Esophagus squamous epithelium (tissue), 5 donors: ENCODE measurements around the gene TRDMT1. TPM values are rescaled to one million over a fixed set of nuclear protein-coding genes. Genes with fewer than 3 reads are reported as not detected.

Source experiments
- DNase-seq: peaks from one replicate; lab custom pipeline; 2025; lab: John Stamatoyannopoulos, UW
- H3K27ac ChIP-seq, 4 donors: fragments of 200-600 bp; sonication (generic); one replicate each; pipeline ENCODE4 v1.5.1; 2016 to 2019; ENCODE audit warnings: mild to moderate bottlenecking in 1 of 4
- H3K27me3 ChIP-seq, 4 donors: fragments of 200-600 bp; sonication (generic); 1 replicate in 3 of 4; 2 replicates in 1 of 4; pipeline versions ENCODE4 v1.5.1 to v1.6.0; 2017 to 2021; ENCODE audit warnings: antibody characterized with exemption in 1 of 4
- H3K36me3 ChIP-seq, 3 donors: fragments of 200-600 bp; sonication (generic); one replicate each; pipeline ENCODE4 v1.5.1; 2016 to 2019
- H3K4me1 ChIP-seq, 3 donors: fragments of 200-600 bp; sonication (generic); one replicate each; pipeline ENCODE4 v1.5.1; 2017 to 2019
- H3K4me3 ChIP-seq, 4 donors: fragments of 200-600 bp; sonication (generic); 1 replicate in 3 of 4; 2 replicates in 1 of 4; pipeline ENCODE4 v1.5.1; 2016 to 2019; ENCODE audit warnings: mild to moderate bottlenecking in 2 of 4, moderate library complexity in 1 of 4
- H3K9me3 ChIP-seq, 3 donors: fragments of 200-600 bp; sonication (generic); one replicate each; pipeline ENCODE4 v1.5.1; 2016 to 2019
- CTCF ChIP-seq, 6 experiments: fragments of 450-650 bp in 4 of 6; fragments of 200-600 bp in 2 of 6; sonication (generic) in 2 of 6; IDR thresholded peaks; one replicate each; pipeline ENCODE4 v1.5.1; 2016 to 2019; ENCODE audit warnings: antibody characterized with exemption in 6 of 6, mild to moderate bottlenecking in 4 of 6, moderate library complexity in 4 of 6
- POLR2A ChIP-seq, 4 donors: fragments of 450-650 bp; IDR thresholded peaks; one replicate each; pipeline ENCODE4 v1.6.1; 2017; ENCODE audit warnings: antibody characterized with exemption in 4 of 4, mild to moderate bottlenecking in 4 of 4, moderate library complexity in 3 of 4
- WGBS, 2 donors: methylation state at CpG; one replicate each; pipeline ENCODE4 v1.1.5; 2018; 5-methylcytosine and 5-hydroxymethylcytosine counted together
- intact Hi-C: fragments of 100-400 bp; cut with DNase I; formaldehyde crosslinking; loops from one replicate; pipeline ENCODE4 v1.15.0; 2022
- total RNA-seq, 4 donors: library from RNA; depleted of rRNA; stranded (reverse); fragments of >200 nt; gene quantifications; one replicate each; pipeline ENCODE4 v1.1.0, GENCODE V29; 2016
- donor health status: DM: yes; HTN: yes; CAD: no.

Gene TRDMT1
- total RNA-seq, 4 donors from 2014 or later = 1.3 to 5.9 (median 2.6) TPM

GRCh38 chr10:17140386-17140761, 61.1 kb downstream of the TRDMT1 start:
- Histone ChIP-seq H3K27me3 (no peaks in the 10 kb centered on the region), H3K4me3 (no peak overlapping the region), H3K4me1 (no peaks in the 10 kb centered on the region), H3K36me3 (no peaks in the 10 kb centered on the region), H3K27ac (no peak overlapping the region), H3K9me3 (no peaks in the 10 kb centered on the region)
- intact Hi-C loops = no loop called here
- DNase-seq = no peak
- TF ChIP-seq POLR2A (IDR thresholded peaks at IDR 0.05) (no peak), CTCF (IDR thresholded peaks at IDR 0.05) (no peak)

- DNase-seq = no peak
- Histone ChIP-seq H3K27me3 (no peaks in the 10 kb centered on the region), H3K27ac (no peak overlapping the region), H3K4me1 (no peaks in the 10 kb centered on the region), H3K36me3 (no peaks in the 10 kb centered on the region), H3K9me3 (no peaks in the 10 kb centered on the region), H3K4me3 (no peak overlapping the region)
- TF ChIP-seq CTCF (IDR thresholded peaks at IDR 0.05) = no peak
- TF ChIP-seq POLR2A (IDR thresholded peaks at IDR 0.05) = no peak
- intact Hi-C loops = no loop called here
- WGBS, 2 donors = 36 to 40% methylated on average over 5 of the region's 5 CpGs
These were observed 62.9 kb downstream of the TRDMT1 start for GRCh38 chr10:17138460-17139042.

GRCh38 chr10:17134737-17135260, 66.7 kb downstream of the TRDMT1 start:
- Histone ChIP-seq H3K27ac (no peak overlapping the region), H3K4me1 (peaks cover 0 to 4% (median 0%) of the 10 kb centered on the region in 3 donors), H3K9me3 (no peaks in the 10 kb centered on the region), H3K4me3 (no peak overlapping the region), H3K27me3 (no peaks in the 10 kb centered on the region), H3K36me3 (no peaks in the 10 kb centered on the region)
- intact Hi-C loops = no loop called here
- no peak for TF ChIP-seq CTCF (IDR thresholded peaks at IDR 0.05)
- no peak for DNase-seq

- intact Hi-C loops = no loop called here
- WGBS, 2 donors = 87 to 93% methylated on average over 2 of the region's 2 CpGs
- DNase-seq = no peak
- Histone ChIP-seq H3K4me1 (peaks cover 0 to 4% (median 0%) of the 10 kb centered on the region in 3 donors), H3K27me3 (no peaks in the 10 kb centered on the region), H3K4me3 (no peak overlapping the region), H3K9me3 (no peaks in the 10 kb centered on the region), H3K27ac (no peak overlapping the region), H3K36me3 (no peaks in the 10 kb centered on the region)
- no peak for TF ChIP-seq POLR2A (IDR thresholded peaks at IDR 0.05)
- no peak for TF ChIP-seq CTCF (IDR thresholded peaks at IDR 0.05)
These were observed 67.2 kb downstream of the TRDMT1 start for GRCh38 chr10:17134282-17134681.

- TF ChIP-seq CTCF (IDR thresholded peaks at IDR 0.05) = no peak
- no peak for TF ChIP-seq POLR2A (IDR thresholded peaks at IDR 0.05)
- Histone ChIP-seq H3K27ac (no peak within 1 kb of the TSS), H3K4me3 (no peak within 1 kb of the TSS), H3K9me3 (no peaks in the 10 kb centered on the region), H3K36me3 (no peaks in the 10 kb centered on the region), H3K4me1 (peaks cover 0 to 4% (median 0%) of the 10 kb centered on the region in 3 donors), H3K27me3 (no peaks in the 10 kb centered on the region)
- intact Hi-C loops = no loop called here
- 95 to 100% methylated on average over 1 of the region's 1 CpG for WGBS, 2 donors
- DNase-seq = no peak
These were observed 71.7 kb downstream of the TRDMT1 start, which contains the start of gene CUBN for GRCh38 chr10:17129741-17130140. Gene CUBN (minus strand): TSS chr10:17129811. CDS start chr10:17129765, 46 bp downstream.
